Astrocyte (in vitro differentiated cells and primary cell): ENCODE data around the gene SEC24D. TPM values are rescaled to one million over a fixed set of nuclear protein-coding genes. Genes with fewer than 3 reads are reported as not detected.
A peak's percentile ranks its signal among the peaks of the same experiment; 100 is the strongest.

Experiments used
- DNase-seq: peaks from one replicate; pipeline ENCODE4 v3.0.0-alpha.2; 2010; ENCODE audit warnings: low read depth
- FAIRE-seq: peaks from 2 replicates; lab custom pipeline; 2011; peaks lifted over from hg19 to GRCh38; lab: Jason Lieb, UNC
- H2AFZ ChIP-seq: 2 replicates; pipeline ENCODE4 v1.6.0; 2012; ENCODE audit warnings: low read depth, low read length, inconsistent platforms
- H3K27ac ChIP-seq: 2 replicates; pipeline ENCODE4 v1.5.1; 2011; ENCODE audit warnings: low read depth, low read length, inconsistent platforms
- H3K27me3 ChIP-seq: 2 replicates; pipeline ENCODE4 v1.6.0; 2011; ENCODE audit warnings: low read length, inconsistent platforms; ENCODE audit not compliant: insufficient read depth
- H3K36me3 ChIP-seq: 2 replicates; pipeline ENCODE4 v1.5.1; 2011; ENCODE audit warnings: low read length, inconsistent platforms; ENCODE audit not compliant: insufficient read depth
- H3K4me1 ChIP-seq: 2 replicates; pipeline ENCODE4 v1.5.1; 2011; ENCODE audit warnings: low read length, inconsistent platforms; ENCODE audit not compliant: insufficient read depth
- H3K4me2 ChIP-seq: 2 replicates; pipeline ENCODE4 v1.6.0; 2012; ENCODE audit warnings: low read length, inconsistent platforms
- H3K4me3 ChIP-seq: 2 replicates; pipeline ENCODE4 v1.5.1; 2011; ENCODE audit warnings: low read depth, mild to moderate bottlenecking, low read length, inconsistent platforms; ENCODE audit not compliant: insufficient read depth
- H3K79me2 ChIP-seq: 2 replicates; pipeline ENCODE4 v1.6.0; 2012; ENCODE audit warnings: mild to moderate bottlenecking, low read length, inconsistent platforms; ENCODE audit not compliant: insufficient read depth
- H3K9ac ChIP-seq: 2 replicates; pipeline ENCODE4 v1.6.0; 2012; ENCODE audit warnings: mild to moderate bottlenecking, low read length, inconsistent platforms
- H3K9me3 ChIP-seq: 2 replicates; pipeline ENCODE4 v1.5.1; 2012; ENCODE audit warnings: low read depth, mild to moderate bottlenecking, low read length, inconsistent platforms; ENCODE audit not compliant: insufficient read depth
- H4K20me1 ChIP-seq: 2 replicates; pipeline ENCODE4 v1.6.0; 2012; ENCODE audit warnings: low read length, inconsistent platforms; ENCODE audit not compliant: insufficient read depth
- H3K27ac Mint-ChIP-seq: one replicate; pipeline ENCODE4 v1.8.0; 2021; ENCODE audit warnings: mild to moderate bottlenecking, mixed read lengths; ENCODE audit not compliant: unreplicated experiment
- H3K27me3 Mint-ChIP-seq: one replicate; pipeline ENCODE4 v1.8.0; 2021; ENCODE audit warnings: low read depth, mixed read lengths; ENCODE audit not compliant: unreplicated experiment
- H3K36me3 Mint-ChIP-seq: one replicate; pipeline ENCODE4 v1.8.0; 2021; ENCODE audit warnings: low read depth, mixed read lengths; ENCODE audit not compliant: unreplicated experiment
- H3K4me1 Mint-ChIP-seq: one replicate; pipeline ENCODE4 v1.8.0; 2021; ENCODE audit warnings: low read depth, mixed read lengths; ENCODE audit not compliant: unreplicated experiment
- H3K4me3 Mint-ChIP-seq: one replicate; pipeline ENCODE4 v1.8.0; 2021; ENCODE audit warnings: mild to moderate bottlenecking, moderate library complexity, mixed read lengths; ENCODE audit not compliant: unreplicated experiment
- H3K9me3 Mint-ChIP-seq: one replicate; pipeline ENCODE4 v1.8.0; 2021; ENCODE audit warnings: mild to moderate bottlenecking, mixed read lengths; ENCODE audit not compliant: unreplicated experiment
- CTCF ChIP-seq: IDR thresholded peaks from 2 replicates; pipeline ENCODE4 v1.5.1; 2011; ENCODE audit warnings: low read depth, mild to moderate bottlenecking, inconsistent platforms, low read length, moderate library complexity; ENCODE audit not compliant: insufficient read depth
- EZH2 ChIP-seq: IDR thresholded peaks from 2 replicates; pipeline ENCODE4 v1.6.1; 2012; ENCODE audit warnings: mild to moderate bottlenecking, low read length, inconsistent platforms; ENCODE audit not compliant: insufficient read depth
- total RNA-seq: library from RNA; stranded (reverse); gene quantifications from 2 replicates; pipeline ENCODE4 v1.2.1, GENCODE V29; 2021

Gene SEC24D
- total RNA-seq, 1 donor from 2014 or later = 187 TPM

DNA sequence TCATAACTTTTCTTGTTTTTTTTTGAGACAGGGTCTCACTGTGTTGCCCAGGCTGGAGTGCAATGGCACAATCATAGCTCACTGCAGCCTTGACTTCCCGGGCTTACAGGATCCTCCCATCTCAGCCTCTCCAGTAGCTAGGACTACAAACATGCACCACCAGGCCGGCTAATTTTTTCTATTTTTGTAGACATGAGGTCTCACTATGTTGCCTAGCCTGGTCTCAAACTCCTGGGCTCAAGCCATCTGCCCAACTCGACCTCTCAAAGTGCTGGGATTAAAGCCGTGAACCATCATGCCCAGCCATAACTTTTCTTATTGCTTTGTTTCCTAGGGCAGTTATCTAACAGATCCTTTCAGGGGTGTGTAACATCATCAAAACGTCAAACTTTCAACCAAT, 11.8 kb downstream of the SEC24D start:
- H3K27me3 Mint-ChIP-seq = no peaks in the 10 kb centered on the region
- H3K9ac ChIP-seq = no peak overlapping the region
- no peak for DNase-seq
- H3K36me3 ChIP-seq = peaks cover 59% of the 10 kb centered on the region
- no peaks in the 10 kb centered on the region for H3K9me3 Mint-ChIP-seq
- H3K79me2 ChIP-seq = peaks cover 99% of the 10 kb centered on the region
- H3K4me1 Mint-ChIP-seq = peaks cover 41% of the 10 kb centered on the region
- peaks cover 19% of the 10 kb centered on the region for H3K36me3 Mint-ChIP-seq
- no peak overlapping the region for H3K4me3 Mint-ChIP-seq
- no peak overlapping the region for H2AFZ ChIP-seq
- no peak for TF ChIP-seq CTCF
- TF ChIP-seq EZH2 = no peak
- H3K4me3 ChIP-seq = no peak overlapping the region
- no peaks in the 10 kb centered on the region for H3K27me3 ChIP-seq
- no peak overlapping the region for H3K4me2 ChIP-seq
- H4K20me1 ChIP-seq = peaks cover 97% of the 10 kb centered on the region
- no peaks in the 10 kb centered on the region for H3K9me3 ChIP-seq
- H3K4me1 ChIP-seq = peaks cover 31% of the 10 kb centered on the region
- H3K27ac ChIP-seq = no peak overlapping the region
- FAIRE-seq = no peak
- H3K27ac Mint-ChIP-seq = no peak overlapping the region

DNA sequence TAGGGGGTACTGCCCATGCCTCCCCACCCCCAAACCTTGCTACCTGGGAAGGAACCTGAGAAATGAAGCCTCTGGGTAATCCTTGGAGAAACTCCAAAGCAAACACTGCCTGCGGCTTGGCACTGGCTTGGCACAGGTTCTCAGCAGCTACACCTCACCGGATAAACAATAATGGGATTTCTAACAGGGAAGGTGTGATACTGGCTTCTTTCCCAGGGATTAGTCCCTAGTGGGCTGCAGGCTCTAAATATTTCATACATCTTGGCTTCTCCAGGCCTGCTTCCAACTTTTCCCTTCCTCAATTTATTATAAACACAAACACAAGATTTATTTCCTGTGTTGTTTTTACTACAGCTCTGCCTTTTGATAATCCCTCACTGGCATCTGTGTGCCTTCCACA, 12.5 kb downstream of the SEC24D start:
- peaks cover 26% of the 10 kb centered on the region for H3K4me1 ChIP-seq
- H3K9me3 ChIP-seq = no peaks in the 10 kb centered on the region
- peaks cover 95% of the 10 kb centered on the region for H4K20me1 ChIP-seq
- H2AFZ ChIP-seq = no peak overlapping the region
- H3K27ac ChIP-seq = no peak overlapping the region
- peaks cover 35% of the 10 kb centered on the region for H3K4me1 Mint-ChIP-seq
- no peak overlapping the region for H3K4me2 ChIP-seq
- DNase-seq = no peak
- peaks cover 53% of the 10 kb centered on the region for H3K36me3 ChIP-seq
- H3K36me3 Mint-ChIP-seq = peaks cover 14% of the 10 kb centered on the region
- no peak overlapping the region for H3K4me3 ChIP-seq
- no peak overlapping the region for H3K27ac Mint-ChIP-seq
- no peaks in the 10 kb centered on the region for H3K27me3 ChIP-seq
- no peaks in the 10 kb centered on the region for H3K9me3 Mint-ChIP-seq
- H3K27me3 Mint-ChIP-seq = no peaks in the 10 kb centered on the region
- no peak overlapping the region for H3K9ac ChIP-seq
- no peak for TF ChIP-seq CTCF
- TF ChIP-seq EZH2 = no peak
- H3K79me2 ChIP-seq = peaks cover 99% of the 10 kb centered on the region
- FAIRE-seq = no peak
- H3K4me3 Mint-ChIP-seq = no peak overlapping the region

DNA sequence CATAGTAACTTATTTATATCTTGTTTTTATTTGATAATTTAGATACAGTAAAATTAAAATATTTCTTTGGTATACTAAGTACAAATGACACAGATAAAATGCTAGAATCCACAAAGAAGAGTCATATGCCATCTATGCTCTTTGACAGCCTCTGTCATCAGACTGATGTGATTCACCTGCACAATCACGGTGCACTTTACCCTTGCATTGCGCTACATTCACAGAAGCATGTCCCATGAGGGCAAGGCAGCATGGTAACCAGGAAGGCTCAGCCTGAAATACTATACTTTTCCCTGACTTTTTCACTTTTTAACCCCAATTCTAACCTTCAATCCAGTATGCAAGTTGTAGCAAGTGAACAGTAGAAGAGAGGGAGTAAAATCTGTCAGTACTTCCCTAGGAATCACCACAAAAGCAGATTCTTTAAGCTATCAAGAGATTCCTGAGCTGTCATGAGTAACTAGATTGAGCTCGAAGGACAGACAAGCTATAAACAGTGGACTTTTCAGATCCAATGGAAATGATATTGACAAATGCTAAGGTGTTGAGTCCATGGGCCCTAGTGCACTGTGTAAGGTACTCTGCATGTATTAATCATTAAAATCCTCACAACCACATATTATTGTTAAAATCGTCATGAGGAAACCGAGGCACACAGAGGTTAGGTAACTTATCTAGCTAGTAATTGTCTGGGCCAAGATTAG, 14.2 kb downstream of the SEC24D start:
- H3K36me3 ChIP-seq = peaks cover 50% of the 10 kb centered on the region
- Mint-ChIP-seq H3K27me3 (no peaks in the 10 kb centered on the region), H3K4me1 (peaks cover 32% of the 10 kb centered on the region), H3K36me3 (peaks cover 12% of the 10 kb centered on the region), H3K27ac (peak overlapping the region; percentile 38), H3K4me3 (no peak overlapping the region), H3K9me3 (no peaks in the 10 kb centered on the region)
- H3K4me1 ChIP-seq = peaks cover 18% of the 10 kb centered on the region
- FAIRE-seq (no peak), DNase-seq (no peak)
- H3K79me2 ChIP-seq = peaks cover 99% of the 10 kb centered on the region
- H2AFZ ChIP-seq = no peak overlapping the region
- H3K27ac ChIP-seq = no peak overlapping the region
- H3K27me3 ChIP-seq = no peaks in the 10 kb centered on the region
- no peak overlapping the region for H3K4me3 ChIP-seq
- H3K9me3 ChIP-seq = no peaks in the 10 kb centered on the region
- H4K20me1 ChIP-seq = peaks cover 94% of the 10 kb centered on the region
- TF ChIP-seq EZH2 = no peak
- no peak for TF ChIP-seq CTCF
- H3K9ac ChIP-seq = no peak overlapping the region
- peak overlapping the region; percentile 39 for H3K4me2 ChIP-seq
